Muscle layer of duodenum (tissue), 2 donors: ENCODE data around the gene MAGI1.
"Not testable (repeated sequence)": the region's sequence is repeated elsewhere in the genome, so short reads cannot be mapped to it uniquely, and the experiment has no call there.

Source experiments
- H3K27ac ChIP-seq: one replicate; pipeline ENCODE4 v1.7.0; 2013; ENCODE audit warnings: mild to moderate bottlenecking, low read length
- H3K27me3 ChIP-seq: one replicate; pipeline ENCODE4 v1.7.0; 2013; ENCODE audit warnings: low read depth, mild to moderate bottlenecking, control low read depth, low read length
- H3K36me3 ChIP-seq, 2 donors: one replicate each; pipeline ENCODE4 v1.7.0; 2013; ENCODE audit warnings: low read length in 2 of 2, control low read depth in 1 of 2, mild to moderate bottlenecking in 1 of 2; ENCODE audit not compliant: insufficient read depth in 2 of 2, control insufficient read depth in 1 of 2
- H3K4me1 ChIP-seq, 2 donors: one replicate each; pipeline ENCODE4 v1.7.0; 2013; ENCODE audit warnings: low read length in 2 of 2, mild to moderate bottlenecking in 2 of 2, control low read depth in 1 of 2, moderate library complexity in 1 of 2; ENCODE audit not compliant: insufficient read depth in 2 of 2, control insufficient read depth in 1 of 2
- H3K4me3 ChIP-seq, 2 donors: one replicate each; pipeline ENCODE4 v1.7.0; 2013; ENCODE audit warnings: low read length in 2 of 2, low read depth in 1 of 2, mild to moderate bottlenecking in 1 of 2
- H3K9me3 ChIP-seq, 2 donors: one replicate each; pipeline ENCODE4 v1.7.0; 2013; ENCODE audit warnings: low read length in 2 of 2, control low read depth in 1 of 2, mild to moderate bottlenecking in 1 of 2; ENCODE audit not compliant: control insufficient read depth in 1 of 2
- donor health status: healthy.

MAGI1 gene

GRCh38 chr3:66037330-66037985 lies 1.3 kb downstream of the MAGI1 start:
- Histone ChIP-seq H3K27ac (peak overlapping the region; percentile 72), H3K36me3 (no peaks in the 10 kb centered on the region), H3K4me3 (peak overlapping the region; percentile 73 to 77), H3K9me3 (no peaks in the 10 kb centered on the region), H3K4me1 (peaks cover 0 to 13% of the 10 kb centered on the region in 2 donors), H3K27me3 (no peaks in the 10 kb centered on the region)

GRCh38 chr3:66036586-66037148 lies 2.1 kb downstream of the MAGI1 start:
- peak overlapping the region; percentile 73 to 77 for H3K4me3 ChIP-seq
- H3K27me3 ChIP-seq: no peaks in the 10 kb centered on the region
- H3K27ac ChIP-seq: peak overlapping the region; percentile 72

GRCh38 chr3:66035763-66036477 lies 2.8 kb downstream of the MAGI1 start:
- Histone ChIP-seq H3K36me3 (no peaks in the 10 kb centered on the region), H3K27ac (no peak overlapping the region), H3K4me1 (peaks cover 0 to 13% of the 10 kb centered on the region in 2 donors), H3K4me3 (peak overlapping the region; percentile 73 to 77), H3K27me3 (no peaks in the 10 kb centered on the region), H3K9me3 (no peaks in the 10 kb centered on the region)

More at GRCh38 chr3:66036586-66037148, 2.1 kb downstream of the MAGI1 start:
- Histone ChIP-seq H3K36me3 (no peaks in the 10 kb centered on the region), H3K4me1 (peaks cover 0 to 13% of the 10 kb centered on the region in 2 donors), H3K9me3 (no peaks in the 10 kb centered on the region)

DNA sequence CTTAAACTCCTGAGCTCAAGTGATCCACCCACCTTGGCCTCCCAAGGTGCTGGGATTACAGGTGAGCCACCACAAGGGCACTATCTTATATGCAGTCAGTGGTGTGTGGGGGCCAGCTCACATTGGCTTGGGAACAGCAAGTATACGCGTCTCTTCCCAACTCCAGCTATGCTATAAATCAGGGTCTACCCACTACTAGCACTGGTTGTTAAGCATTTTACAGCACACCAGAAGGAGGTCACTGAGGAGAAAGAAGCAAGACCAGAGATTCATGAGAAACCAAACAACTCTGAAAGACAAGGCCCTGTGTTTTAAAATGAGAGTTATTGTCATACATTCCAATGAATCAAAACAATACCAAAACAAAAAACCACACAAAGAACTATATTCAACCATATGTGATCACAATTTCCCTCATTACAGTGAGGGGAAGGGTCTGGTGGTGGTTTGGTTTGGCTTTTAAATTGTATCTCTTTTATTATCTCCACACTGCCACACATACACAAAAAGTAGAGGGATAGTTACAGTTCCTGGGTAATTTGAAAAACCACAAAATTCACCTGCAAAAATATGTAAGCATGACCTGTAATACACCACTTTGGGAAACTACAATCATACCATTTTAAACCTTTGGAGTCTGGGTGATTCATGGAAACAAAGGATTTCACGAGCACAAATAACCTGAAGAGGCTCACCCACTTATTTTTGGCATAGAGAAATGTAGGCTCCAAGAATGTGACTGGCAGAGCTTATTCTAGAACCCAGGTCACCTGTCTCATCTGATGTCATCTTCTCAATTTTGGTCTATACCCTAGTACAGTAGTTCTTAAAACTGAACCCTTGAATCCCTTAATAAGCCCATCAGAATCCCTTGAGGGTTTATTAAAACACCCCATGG lies 5.2 kb downstream of the MAGI1 start:
- Histone ChIP-seq H3K27ac (no peak overlapping the region), H3K4me3 (no peak overlapping the region), H3K9me3 (no peaks in the 10 kb centered on the region), H3K27me3 (no peaks in the 10 kb centered on the region), H3K36me3 (no peaks in the 10 kb centered on the region), H3K4me1 (peaks cover 0 to 13% of the 10 kb centered on the region in 2 donors)

DNA sequence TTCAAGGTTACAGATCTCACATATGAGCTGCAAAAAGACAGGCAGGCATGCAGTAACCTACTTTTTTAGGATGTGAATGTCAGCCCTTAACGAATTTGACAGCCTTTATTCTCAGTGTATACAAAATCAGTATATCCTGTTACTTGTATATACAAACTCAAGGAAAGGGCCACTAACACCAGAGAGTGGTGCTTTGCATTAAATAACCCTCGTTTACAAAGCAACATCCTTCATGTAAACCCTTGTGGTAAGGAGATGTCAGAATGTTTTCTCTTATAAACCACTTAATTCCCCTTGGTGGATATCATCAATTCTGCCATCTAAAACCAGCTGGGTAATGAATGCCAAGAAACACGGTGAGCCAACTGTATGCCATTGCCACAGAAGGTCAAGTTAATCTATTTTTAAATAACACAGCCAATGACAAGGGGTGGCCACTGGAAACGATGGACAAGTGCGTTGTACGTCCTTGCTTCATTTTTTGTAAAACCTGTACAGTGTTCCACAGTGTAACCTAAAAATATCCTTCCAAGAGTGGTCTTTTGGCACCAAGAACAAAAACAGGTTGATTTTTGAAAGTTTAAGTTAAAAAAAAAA lies 7.5 kb downstream of the MAGI1 start:
- Histone ChIP-seq H3K4me3 (no peak overlapping the region), H3K4me1 (peaks cover 0 to 2% of the 10 kb centered on the region in 2 donors), H3K36me3 (no peaks in the 10 kb centered on the region), H3K9me3 (no peaks in the 10 kb centered on the region), H3K27me3 (no peaks in the 10 kb centered on the region), H3K27ac (no peak overlapping the region)

- no peaks in the 10 kb centered on the region for H3K9me3 ChIP-seq
- H3K27ac ChIP-seq: no peak overlapping the region
- no peak overlapping the region for H3K4me3 ChIP-seq
- H3K4me1 ChIP-seq: no peaks in the 10 kb centered on the region
- no peaks in the 10 kb centered on the region for H3K36me3 ChIP-seq
- H3K27me3 ChIP-seq: no peaks in the 10 kb centered on the region
These were observed 9.3 kb downstream of the MAGI1 start for GRCh38 chr3:66029443-66029842.

- H3K27ac ChIP-seq: no peak overlapping the region
- H3K4me3 ChIP-seq: no peak overlapping the region
- no peaks in the 10 kb centered on the region for H3K36me3 ChIP-seq
- no peaks in the 10 kb centered on the region for H3K27me3 ChIP-seq
- H3K4me1 ChIP-seq: no peaks in the 10 kb centered on the region
- H3K9me3 ChIP-seq: no peaks in the 10 kb centered on the region
These were observed 9.7 kb downstream of the MAGI1 start for GRCh38 chr3:66029014-66029413.

DNA sequence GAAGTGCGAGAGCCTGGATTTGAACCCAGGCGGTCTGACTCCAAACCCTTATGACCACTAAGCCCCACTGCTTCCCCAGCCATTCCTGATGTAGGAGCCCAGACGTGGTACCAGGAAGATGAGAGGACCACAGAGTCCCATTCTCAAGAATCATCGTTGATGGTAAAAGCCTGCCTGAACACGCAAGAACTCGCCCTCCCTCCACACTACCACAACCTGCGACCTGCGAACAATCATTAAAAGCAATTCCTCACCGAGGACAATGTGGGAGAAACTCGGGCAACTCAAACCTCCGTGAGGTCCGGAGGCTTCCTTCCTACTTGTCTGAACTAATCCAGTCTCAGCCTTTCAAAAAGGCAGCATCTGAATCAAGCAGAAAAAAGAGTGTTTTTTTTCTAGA lies 10.3 kb downstream of the MAGI1 start:
- Histone ChIP-seq H3K4me3 (no peak overlapping the region), H3K9me3 (no peaks in the 10 kb centered on the region), H3K36me3 (no peaks in the 10 kb centered on the region), H3K27ac (no peak overlapping the region), H3K27me3 (no peaks in the 10 kb centered on the region), H3K4me1 (peaks cover 0 to 5% of the 10 kb centered on the region in 2 donors)

DNA sequence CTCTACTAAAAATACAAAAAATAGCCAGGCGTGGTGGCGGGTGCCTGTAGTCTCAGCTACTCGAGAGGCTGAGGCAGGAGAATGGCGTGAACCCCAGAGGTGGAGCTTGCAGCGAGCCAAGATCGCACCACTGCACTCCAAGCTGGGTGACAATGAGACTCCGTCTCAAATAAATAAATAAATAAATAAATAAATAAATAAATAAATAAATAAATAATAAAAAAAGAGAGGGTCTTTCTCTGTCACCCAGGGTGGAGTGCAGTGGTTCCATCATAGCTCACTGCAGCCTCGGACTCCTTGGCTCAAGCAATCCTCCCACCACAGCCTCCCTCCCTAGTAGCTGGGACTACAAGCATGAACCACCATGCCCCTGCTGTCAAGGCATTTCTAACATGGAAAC lies 11.6 kb downstream of the MAGI1 start:
- H3K36me3 ChIP-seq, H3K4me1 ChIP-seq, H3K4me3 ChIP-seq, H3K27ac ChIP-seq, H3K27me3 ChIP-seq, H3K9me3 ChIP-seq: not testable (repeated sequence)

- Histone ChIP-seq H3K36me3 (no peaks in the 10 kb centered on the region), H3K4me1 (peaks cover 0 to 5% of the 10 kb centered on the region in 2 donors), H3K27me3 (no peaks in the 10 kb centered on the region), H3K27ac (no peak overlapping the region), H3K4me3 (no peak overlapping the region), H3K9me3 (no peaks in the 10 kb centered on the region)
These were observed 14.9 kb downstream of the MAGI1 start for GRCh38 chr3:66023738-66024385.
